Sigmoid colon (tissue), 7 donors: ENCODE results near the gene FXYD3. TPM values are rescaled to one million over a fixed set of nuclear protein-coding genes. Genes with fewer than 3 reads are reported as not detected.

Experiments
- DNase-seq: peaks from one replicate; pipeline ENCODE4 v3.0.0-alpha.2; 2019
- H3K27ac ChIP-seq, 4 donors: fragments of 200-600 bp; sonication (generic); one replicate each; pipeline ENCODE4 v1.5.1; 2016 to 2019; ENCODE audit warnings: mild to moderate bottlenecking in 1 of 4
- H3K27me3 ChIP-seq, 3 donors: fragments of 200-600 bp; sonication (generic); one replicate each; pipeline ENCODE4 v1.5.1; 2019; ENCODE audit warnings: mild to moderate bottlenecking in 1 of 3
- H3K36me3 ChIP-seq, 4 donors: fragments of 200-600 bp; sonication (generic); one replicate each; pipeline ENCODE4 v1.5.1; 2016 to 2019
- H3K4me1 ChIP-seq, 4 donors: fragments of 200-600 bp; sonication (generic); one replicate each; pipeline ENCODE4 v1.5.1; 2017 to 2019
- H3K4me3 ChIP-seq, 4 donors: fragments of 200-600 bp; sonication (generic); one replicate each; pipeline ENCODE4 v1.5.1; 2017 to 2019; ENCODE audit warnings: mild to moderate bottlenecking in 2 of 4, moderate library complexity in 1 of 4
- H3K9me3 ChIP-seq, 4 donors: fragments of 200-600 bp in 3 of 4; sonication (generic) in 3 of 4; one replicate each; pipeline versions ENCODE4 v1.5.1 to v1.6.1; 2013 to 2019
- CTCF ChIP-seq, 4 experiments: fragments of 450-650 bp in 3 of 4; fragments of 200-600 bp in 1 of 4; IDR thresholded peaks; one replicate each; pipeline ENCODE4 v1.5.1; 2016 to 2019; ENCODE audit warnings: antibody characterized with exemption in 4 of 4, mild to moderate bottlenecking in 3 of 4, moderate library complexity in 2 of 4
- EP300 ChIP-seq, 4 donors: sonication (generic); formaldehyde crosslinking; IDR thresholded peaks; one replicate each; pipeline ENCODE4 v1.6.1; 2017; ENCODE audit warnings: antibody characterized with exemption in 4 of 4
- POLR2A ChIP-seq, 2 donors: fragments of 450-650 bp; IDR thresholded peaks; one replicate each; pipeline ENCODE4 v1.6.1; 2016; ENCODE audit warnings: antibody characterized with exemption in 2 of 2, mild to moderate bottlenecking in 2 of 2, moderate library complexity in 2 of 2
- POLR2AphosphoS5 ChIP-seq, 4 donors: sonication (generic); formaldehyde crosslinking; IDR thresholded peaks; one replicate each; pipeline ENCODE4 v1.6.1; 2017; ENCODE audit warnings: antibody characterized with exemption in 4 of 4
- WGBS, 2 donors: extraction: QIAGEN DNeasy Blood & Tissue Kit; methylation state at CpG; one replicate each; pipeline ENCODE4 v1.1.7; 2013; 5-methylcytosine and 5-hydroxymethylcytosine counted together
- intact Hi-C: fragments of 100-400 bp; cut with DNase I; formaldehyde crosslinking; loops from one replicate; pipeline ENCODE4 v1.15.1; 2023
- polyA plus RNA-seq, 3 donors: library from polyadenylated mRNA; stranded (reverse); fragments of 200-250 nt; gene quantifications; one replicate each; pipeline ENCODE4 v1.2.3, GENCODE V29; 2013
- total RNA-seq, 4 donors: library from RNA; depleted of rRNA; stranded (reverse); fragments of >200 nt; gene quantifications; one replicate each; pipeline ENCODE4 v1.1.0, GENCODE V29; 2016
- donor health status: healthy with polysubstance abuse.
- donor health status: Bipolar disorder and iron deficiency.
- donor health status: healthy.

Gene FXYD3
- total and polyA plus RNA-seq, 7 donors = 3.7 to 3,333 (median 15.3) TPM

GRCh38 chr19:35110974-35111373 is 4.6 kb upstream of the FXYD3 start:
- DNase-seq = no peak
- Histone ChIP-seq H3K4me1 (peaks cover 0 to 10% (median 9%) of the 10 kb centered on the region in 4 donors), H3K4me3 (no peak overlapping the region), H3K36me3 (no peaks in the 10 kb centered on the region), H3K9me3 (no peaks in the 10 kb centered on the region), H3K27me3 (peaks cover 0 to 5% (median 0%) of the 10 kb centered on the region in 3 donors), H3K27ac (peak overlapping the region; percentile 4 to 15 (median 11))
- WGBS, 2 donors = 69 to 73% methylated on average over 9 of the region's 9 CpGs
- intact Hi-C loops = no loop called here
- TF ChIP-seq CTCF (IDR thresholded peaks at IDR 0.05) (no peak), EP300 (IDR thresholded peaks at IDR 0.05) (no peak), POLR2AphosphoS5 (IDR thresholded peaks at IDR 0.05) (no peak), POLR2A (IDR thresholded peaks at IDR 0.05) (no peak)

- WGBS, 2 donors = 84 to 87% methylated on average over 15 of the region's 15 CpGs
- intact Hi-C loops = no loop called here
- peak overlapping the region in 2 of 4 donors; percentile 27 to 30 for H3K27ac ChIP-seq
These were observed 2.5 kb upstream of the FXYD3 start for GRCh38 chr19:35112995-35113688.

GRCh38 chr19:35114353-35115176 is 1.1 kb upstream of the FXYD3 start:
- WGBS, 2 donors = 3 to 10% methylated on average over 23 of the region's 23 CpGs
- H3K4me3 ChIP-seq = peak overlapping the region in 3 of 4 donors; percentile 19 to 38 (median 30)
- H3K27ac ChIP-seq = peak overlapping the region; percentile 10 to 67 (median 54)

More at GRCh38 chr19:35112995-35113688, 2.5 kb upstream of the FXYD3 start:
- no peaks in the 10 kb centered on the region for H3K9me3 ChIP-seq
- H3K36me3 ChIP-seq = no peaks in the 10 kb centered on the region
- no peak overlapping the region for H3K4me3 ChIP-seq
- no peak for DNase-seq
- peaks cover 0 to 5% (median 0%) of the 10 kb centered on the region in 3 donors for H3K27me3 ChIP-seq
- peaks cover 0 to 10% (median 9%) of the 10 kb centered on the region in 4 donors for H3K4me1 ChIP-seq
- no peak for TF ChIP-seq CTCF (IDR thresholded peaks at IDR 0.05)
- TF ChIP-seq POLR2A (IDR thresholded peaks at IDR 0.05) = no peak
- no peak for TF ChIP-seq POLR2AphosphoS5 (IDR thresholded peaks at IDR 0.05)
- TF ChIP-seq EP300 (IDR thresholded peaks at IDR 0.05) = no peak

More at GRCh38 chr19:35114353-35115176, 1.1 kb upstream of the FXYD3 start:
- H3K27me3 ChIP-seq = peaks cover 0 to 5% (median 0%) of the 10 kb centered on the region in 3 donors
- intact Hi-C loops = loop anchor here (2.0 kb wide), 1 partner anchor 20 kb away; the partner anchor contains the start of gene LGI4
- peak; percentile 86 for DNase-seq
- no peaks in the 10 kb centered on the region for H3K36me3 ChIP-seq
- peak in 2 of 4 donors; percentile 16 to 36 for TF ChIP-seq POLR2AphosphoS5 (IDR thresholded peaks at IDR 0.05)
- TF ChIP-seq EP300 (IDR thresholded peaks at IDR 0.05) = no peak
- TF ChIP-seq POLR2A (IDR thresholded peaks at IDR 0.05) = peak in 1 of 2 donors; percentile 56
- peak; percentile 86 to 96 (median 94) for TF ChIP-seq CTCF (IDR thresholded peaks at IDR 0.05)
- peaks cover 0 to 10% (median 9%) of the 10 kb centered on the region in 4 donors for H3K4me1 ChIP-seq
- H3K9me3 ChIP-seq = no peaks in the 10 kb centered on the region
